GM23248 (cell line): ENCODE measurements around the gene CEACAM1.

Source experiments
- EZH2 ChIP-seq: fragments of 200-600 bp; sonication (generic); IDR thresholded peaks from 2 replicates; pipeline ENCODE4 v1.6.1; 2018; ENCODE audit warnings: antibody characterized with exemption, mild to moderate bottlenecking; ENCODE audit not compliant: insufficient read depth, poor library complexity, severe bottlenecking
- EZH2phosphoT487 ChIP-seq: fragments of 200-600 bp; sonication (generic); IDR thresholded peaks from 2 replicates; pipeline ENCODE4 v1.6.1; 2018; ENCODE audit warnings: antibody characterized with exemption, moderate library complexity, mild to moderate bottlenecking, low read depth; ENCODE audit not compliant: insufficient read depth

DNA sequence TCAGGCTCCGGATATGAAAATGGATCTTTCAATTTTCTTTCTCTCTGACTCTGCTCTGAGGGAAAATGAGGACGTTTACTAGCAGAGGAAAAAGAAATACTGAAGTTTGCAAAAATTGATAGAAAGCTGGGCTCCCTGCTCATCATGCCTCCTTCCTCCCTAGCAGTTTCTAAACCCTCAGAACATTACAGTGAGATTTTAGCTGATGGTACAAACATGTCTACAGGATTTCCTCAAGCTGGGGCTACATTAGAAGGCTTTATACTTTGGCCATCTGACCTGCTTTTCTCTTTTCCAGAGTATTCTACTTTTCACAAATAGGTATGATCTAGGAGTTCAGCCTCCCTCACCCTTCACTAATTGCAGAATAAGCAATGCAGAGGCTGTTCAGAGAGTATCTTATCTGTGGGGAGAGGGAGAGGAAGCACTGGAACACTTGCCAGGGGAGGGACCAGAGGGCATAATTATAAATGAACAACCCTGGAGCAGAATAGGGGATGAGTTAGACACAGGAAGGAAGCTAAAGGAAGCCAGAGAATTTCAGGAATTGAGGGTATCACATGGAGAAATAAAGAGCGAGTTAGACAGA, 30.0 kb downstream of the CEACAM1 start:
- TF ChIP-seq EZH2, result no peak
- TF ChIP-seq EZH2phosphoT487, result no peak
